Middle frontal gyrus (tissue), 1 donor: ENCODE results near the gene ZNF101.
A peak's percentile ranks its signal among the peaks of the same experiment; 100 is the strongest.

ENCODE experiments used
- DNase-seq: peaks from one replicate; pipeline ENCODE4 v3.0.0-alpha.2; 2015; ENCODE audit warnings: low spot score; ENCODE audit errors: extremely low spot score

ZNF101 gene

GRCh38 chr19:19637523-19638251 is 31.0 kb upstream of the ZNF101 start:
- no peak for DNase-seq

- no peak for DNase-seq
These were observed 26.0 kb upstream of the ZNF101 start for GRCh38 chr19:19642506-19643157.

- peak; percentile 19 for DNase-seq
These were observed 25.2 kb upstream of the ZNF101 start, which contains the start of gene GMIP for GRCh38 chr19:19643158-19644053. Gene GMIP (minus strand): TSS chr19:19643657. CDS start chr19:19643529, 128 bp downstream.

GRCh38 chr19:19644054-19644388 is 24.6 kb upstream of the ZNF101 start:
- DNase-seq = no peak

GRCh38 chr19:19645233-19645870 is 23.3 kb upstream of the ZNF101 start:
- no peak for DNase-seq

- DNase-seq = no peak
These were observed 21.4 kb upstream of the ZNF101 start for GRCh38 chr19:19647037-19647835.

GRCh38 chr19:19649155-19649554 is 19.5 kb upstream of the ZNF101 start:
- DNase-seq = no peak

GRCh38 chr19:19649580-19649995 is 19.1 kb upstream of the ZNF101 start:
- no peak for DNase-seq

- no peak for DNase-seq
These were observed 18.3 kb upstream of the ZNF101 start for GRCh38 chr19:19650331-19650730.

- no peak for DNase-seq
These were observed 17.6 kb upstream of the ZNF101 start for GRCh38 chr19:19651076-19651475.

- no peak for DNase-seq
These were observed 15.9 kb upstream of the ZNF101 start for GRCh38 chr19:19652482-19653295.

- no peak for DNase-seq
These were observed 15.0 kb upstream of the ZNF101 start for GRCh38 chr19:19653597-19654147.

GRCh38 chr19:19654441-19654840 is 14.2 kb upstream of the ZNF101 start:
- no peak for DNase-seq

GRCh38 chr19:19655051-19655594 is 13.5 kb upstream of the ZNF101 start:
- DNase-seq = no peak

- no peak for DNase-seq
These were observed 12.8 kb upstream of the ZNF101 start for GRCh38 chr19:19655641-19656343.

GRCh38 chr19:19656451-19657396 is 11.9 kb upstream of the ZNF101 start:
- DNase-seq = no peak

GRCh38 chr19:19657397-19657783 is 11.2 kb upstream of the ZNF101 start:
- peak; percentile 40 for DNase-seq
